ENCODE data around the gene SCT.

DNA sequence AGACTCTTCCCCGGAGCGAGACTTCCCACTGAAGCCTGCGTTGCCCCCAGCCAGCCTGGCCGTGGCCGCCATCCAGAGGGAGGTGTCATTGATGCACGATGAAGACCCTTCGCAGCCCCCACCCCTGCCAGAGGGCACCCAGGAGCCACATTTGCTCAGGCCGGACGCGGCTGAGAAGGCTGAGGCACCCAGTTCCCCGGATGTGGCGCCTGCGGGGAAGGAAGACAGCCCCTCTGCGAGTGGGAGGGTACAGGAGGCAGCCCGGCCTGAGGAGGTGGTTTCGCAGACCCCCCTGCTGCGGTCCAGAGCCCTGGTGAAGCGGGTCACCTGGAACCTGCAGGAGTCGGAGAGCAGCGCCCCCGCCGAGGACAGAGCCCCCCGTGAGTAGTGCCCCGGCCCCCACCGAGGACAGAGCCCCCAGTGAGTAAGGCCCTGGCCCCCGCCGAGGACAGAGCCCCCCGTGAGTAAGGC lies 17.6 kb downstream of the SCT start:
- TF ChIP-seq SMAD3 (CRISPR knock-in tag; IDR thresholded peaks at IDR 0.05; ENCODE audit: borderline replicate concordance) (no peak), CBFB (CRISPR knock-in tag; IDR thresholded peaks at IDR 0.05; ENCODE audit: low read depth) (no peak), ZNF219 (CRISPR knock-in tag; IDR thresholded peaks at IDR 0.05; ENCODE audit: borderline replicate concordance) (no peak)
- TF ChIP-seq, protein P1, sequence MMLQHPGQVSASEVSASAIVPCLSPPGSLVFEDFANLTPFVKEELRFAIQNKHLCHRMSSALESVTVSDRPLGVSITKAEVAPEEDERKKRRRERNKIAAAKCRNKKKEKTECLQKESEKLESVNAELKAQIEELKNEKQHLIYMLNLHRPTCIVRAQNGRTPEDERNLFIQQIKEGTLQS (CRISPR knock-in tag; conservative IDR thresholded peaks at IDR 0.05) = no peak
- TF ChIP-seq, protein P2, sequence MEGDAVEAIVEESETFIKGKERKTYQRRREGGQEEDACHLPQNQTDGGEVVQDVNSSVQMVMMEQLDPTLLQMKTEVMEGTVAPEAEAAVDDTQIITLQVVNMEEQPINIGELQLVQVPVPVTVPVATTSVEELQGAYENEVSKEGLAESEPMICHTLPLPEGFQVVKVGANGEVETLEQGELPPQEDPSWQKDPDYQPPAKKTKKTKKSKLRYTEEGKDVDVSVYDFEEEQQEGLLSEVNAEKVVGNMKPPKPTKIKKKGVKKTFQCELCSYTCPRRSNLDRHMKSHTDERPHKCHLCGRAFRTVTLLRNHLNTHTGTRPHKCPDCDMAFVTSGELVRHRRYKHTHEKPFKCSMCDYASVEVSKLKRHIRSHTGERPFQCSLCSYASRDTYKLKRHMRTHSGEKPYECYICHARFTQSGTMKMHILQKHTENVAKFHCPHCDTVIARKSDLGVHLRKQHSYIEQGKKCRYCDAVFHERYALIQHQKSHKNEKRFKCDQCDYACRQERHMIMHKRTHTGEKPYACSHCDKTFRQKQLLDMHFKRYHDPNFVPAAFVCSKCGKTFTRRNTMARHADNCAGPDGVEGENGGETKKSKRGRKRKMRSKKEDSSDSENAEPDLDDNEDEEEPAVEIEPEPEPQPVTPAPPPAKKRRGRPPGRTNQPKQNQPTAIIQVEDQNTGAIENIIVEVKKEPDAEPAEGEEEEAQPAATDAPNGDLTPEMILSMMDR (IDR thresholded peaks at IDR 0.05) = no peak
- TF ChIP-seq, protein P3, sequence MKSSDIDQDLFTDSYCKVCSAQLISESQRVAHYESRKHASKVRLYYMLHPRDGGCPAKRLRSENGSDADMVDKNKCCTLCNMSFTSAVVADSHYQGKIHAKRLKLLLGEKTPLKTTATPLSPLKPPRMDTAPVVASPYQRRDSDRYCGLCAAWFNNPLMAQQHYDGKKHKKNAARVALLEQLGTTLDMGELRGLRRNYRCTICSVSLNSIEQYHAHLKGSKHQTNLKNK (CRISPR knock-in tag; IDR thresholded peaks at IDR 0.05) = no peak
- TF ChIP-seq, protein P4, sequence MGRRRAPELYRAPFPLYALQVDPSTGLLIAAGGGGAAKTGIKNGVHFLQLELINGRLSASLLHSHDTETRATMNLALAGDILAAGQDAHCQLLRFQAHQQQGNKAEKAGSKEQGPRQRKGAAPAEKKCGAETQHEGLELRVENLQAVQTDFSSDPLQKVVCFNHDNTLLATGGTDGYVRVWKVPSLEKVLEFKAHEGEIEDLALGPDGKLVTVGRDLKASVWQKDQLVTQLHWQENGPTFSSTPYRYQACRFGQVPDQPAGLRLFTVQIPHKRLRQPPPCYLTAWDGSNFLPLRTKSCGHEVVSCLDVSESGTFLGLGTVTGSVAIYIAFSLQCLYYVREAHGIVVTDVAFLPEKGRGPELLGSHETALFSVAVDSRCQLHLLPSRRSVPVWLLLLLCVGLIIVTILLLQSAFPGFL (CRISPR knock-in tag; IDR thresholded peaks at IDR 0.05; ENCODE audit: borderline replicate concordance) = no peak

Measured in WTC11 (cell line).